NCI-H2081 treated with DMSO at 0.1 percent for 48 hours (cell line): Measurements from ENCODE around the gene APOO.

ENCODE experiments used
- DNase-seq: peaks from one replicate; lab custom pipeline; 2025; lab: John Stamatoyannopoulos, UW

The APOO gene

DNA sequence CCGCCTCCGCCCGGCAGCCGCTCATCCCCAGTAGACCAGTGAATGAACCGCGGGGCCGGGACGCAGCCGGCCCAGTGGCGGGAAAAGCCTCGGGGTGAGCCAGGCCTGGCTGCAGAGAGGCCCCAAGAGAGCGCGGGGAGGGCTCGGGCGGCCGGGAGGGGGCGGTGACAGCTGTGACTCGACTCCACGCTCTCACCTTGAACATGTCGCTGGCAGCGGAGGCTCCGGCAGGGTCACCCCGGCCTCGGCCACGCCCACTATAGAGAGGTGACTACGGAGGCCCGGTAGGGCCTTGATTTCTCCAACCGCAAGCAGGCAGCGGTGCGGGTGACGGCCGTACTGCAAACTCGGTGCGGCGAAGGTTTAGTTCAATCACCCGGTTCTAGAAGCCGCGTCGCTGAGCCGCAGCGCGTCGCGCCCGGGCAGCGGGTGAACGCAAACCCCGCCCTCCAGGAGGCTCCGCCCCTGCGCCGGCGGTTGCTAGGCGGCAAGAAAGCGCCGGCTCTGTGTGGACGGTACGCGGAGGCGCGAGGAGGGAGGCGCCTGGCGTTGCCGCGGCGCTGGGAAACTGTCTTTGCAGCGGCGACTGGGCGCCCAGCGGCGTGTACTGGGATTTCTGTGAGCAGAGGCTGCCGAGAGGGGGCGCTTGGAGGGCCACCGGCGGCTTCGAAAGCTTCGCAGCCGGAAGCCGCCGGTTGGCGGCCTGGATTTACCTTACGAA is at the start of gene APOO, which contains the start of gene CXorf58:
APOO (minus strand) TSS at position 441 of the 721 bp plus-strand sequence; CDS start at position 205, 236 bp downstream.
CXorf58 (plus strand) TSS at position 509 of the 721 bp plus-strand sequence. CDS start 2,297 bp downstream, outside the sequence.
- peak; percentile 83 for DNase-seq

DNA sequence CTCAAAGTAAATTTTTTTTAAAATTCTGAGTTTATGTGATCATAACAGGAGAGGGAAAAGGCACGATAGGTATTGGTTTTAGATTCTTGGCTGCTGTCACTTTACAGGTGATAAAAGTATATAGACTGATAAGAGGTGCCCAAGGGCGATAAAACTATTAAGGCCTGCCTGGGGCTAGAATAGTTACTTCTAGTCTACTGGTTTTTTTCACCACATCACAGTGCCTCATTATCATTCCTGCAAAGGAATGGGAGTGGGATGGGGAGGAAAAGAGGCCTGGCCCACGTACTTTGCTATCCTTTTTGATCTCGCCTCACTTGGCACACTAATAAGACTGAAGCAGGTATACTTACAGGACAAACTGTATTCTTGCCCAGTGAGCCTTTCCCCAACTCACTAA is 46.7 kb upstream of the APOO start:
- no peak for DNase-seq

- DNase-seq, result no peak
Observed at GRCh38 chrX:23953908-23954269, 46.2 kb upstream of the APOO start.

DNA sequence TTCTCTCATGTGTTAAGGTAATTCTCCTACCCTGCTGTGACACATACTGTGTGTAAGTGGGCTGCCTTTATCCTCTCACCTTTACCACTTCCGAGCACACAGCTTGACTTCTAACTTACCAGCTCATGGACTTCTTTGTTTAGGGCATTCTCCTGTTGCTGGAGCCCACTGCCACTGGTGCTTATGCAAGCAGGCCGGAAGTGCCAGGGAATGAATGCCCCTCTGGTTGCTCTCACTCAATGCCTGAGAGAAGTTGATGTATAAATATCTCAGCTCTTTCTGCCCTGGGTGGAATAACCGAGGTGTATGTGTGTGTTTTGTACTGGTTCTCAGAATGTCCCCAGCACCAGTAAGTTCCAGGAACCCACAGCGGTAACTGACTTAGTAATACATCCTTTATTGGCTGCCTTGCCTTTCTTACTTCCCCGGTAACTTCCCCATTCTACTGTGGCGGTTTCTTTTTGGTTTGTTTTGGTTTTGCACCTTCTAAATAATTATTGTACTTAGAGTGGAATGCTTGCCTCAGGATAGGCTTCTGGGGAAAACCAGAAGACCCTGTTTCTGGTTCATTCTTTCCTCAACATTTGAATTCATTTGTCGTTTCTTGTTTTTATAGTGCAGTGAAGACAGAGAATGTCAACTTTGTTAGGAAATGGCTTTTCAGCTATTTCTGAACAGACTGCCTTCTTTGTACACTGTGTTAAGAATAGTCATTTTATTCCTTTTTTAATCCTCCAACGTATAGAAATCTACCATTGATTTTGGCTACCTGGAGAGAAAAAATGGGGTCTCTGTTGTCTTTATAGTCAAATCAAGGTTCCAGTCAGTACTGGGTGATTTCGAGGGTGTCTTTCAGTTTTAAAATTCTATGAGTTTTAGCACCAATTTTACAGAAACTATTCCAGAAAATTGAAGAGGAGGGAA is 45.5 kb upstream of the APOO start:
- DNase-seq, result peak; percentile 27

- DNase-seq, result no peak
Observed at GRCh38 chrX:23952391-23952790, 44.7 kb upstream of the APOO start.

GRCh38 chrX:23945206-23945605 is 37.5 kb upstream of the APOO start:
- no peak for DNase-seq

DNA sequence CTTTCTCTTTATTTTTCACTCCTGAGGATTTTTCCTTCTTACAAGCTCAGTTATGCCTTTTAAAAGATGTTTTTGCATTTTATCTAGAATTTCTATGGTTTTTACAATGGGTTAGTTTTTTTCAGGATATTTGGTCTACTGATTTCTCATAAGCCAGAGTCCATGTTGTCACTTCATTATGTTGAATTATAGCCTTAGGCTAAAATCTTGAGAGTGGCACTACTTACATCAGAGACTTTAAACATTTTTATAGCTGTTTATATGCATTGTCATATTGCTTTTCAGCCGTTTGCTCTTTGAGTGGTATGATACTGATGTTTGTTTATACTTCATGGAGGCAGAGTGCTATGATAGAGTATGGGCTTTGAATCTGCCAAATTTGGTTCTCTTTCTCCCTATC is 36.5 kb upstream of the APOO start:
- no peak for DNase-seq

DNA sequence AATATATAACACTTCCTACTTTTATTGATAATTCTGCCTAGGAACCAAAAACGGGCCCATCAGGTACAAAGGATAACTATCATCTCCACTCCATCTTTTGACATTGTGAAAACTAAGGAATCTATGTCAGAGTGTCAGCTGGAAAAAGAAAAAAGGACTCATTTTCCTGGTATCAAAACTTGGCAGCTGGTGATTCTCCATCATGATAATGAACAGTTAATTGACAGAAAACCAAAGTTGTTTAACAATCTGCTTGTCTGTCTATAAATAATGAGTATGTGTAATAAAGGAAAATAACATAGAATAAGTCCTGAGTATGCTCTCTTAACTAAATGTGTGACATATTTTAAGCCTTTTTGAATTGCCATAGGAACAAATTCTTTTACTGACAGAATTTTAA is 31.5 kb upstream of the APOO start:
- no peak for DNase-seq

GRCh38 chrX:23938690-23939089 is 31.0 kb upstream of the APOO start:
- no peak for DNase-seq

DNA sequence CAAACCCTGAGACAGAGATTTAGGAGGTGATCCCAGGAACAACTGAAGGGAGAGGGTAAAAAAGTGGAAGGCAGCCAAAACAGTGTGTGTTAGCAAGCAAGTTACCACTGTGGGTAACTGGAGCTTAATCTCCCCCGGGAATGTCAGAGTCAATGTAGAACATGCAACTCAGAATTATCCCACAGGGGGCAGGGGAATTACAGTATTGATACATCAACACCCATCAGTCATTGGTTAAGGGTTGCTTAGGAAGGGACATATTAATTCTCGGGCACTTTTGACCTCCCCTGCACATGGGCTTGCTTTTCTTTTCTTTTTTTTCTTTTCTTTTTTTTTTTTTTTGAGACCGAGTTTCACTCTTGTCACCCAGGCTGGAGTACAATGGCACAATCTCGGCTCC is 29.4 kb upstream of the APOO start:
- DNase-seq, result no peak

GRCh38 chrX:23936180-23936579 is 28.4 kb upstream of the APOO start:
- DNase-seq, result no peak

GRCh38 chrX:23935106-23935505 is 27.4 kb upstream of the APOO start:
- DNase-seq, result no peak

- DNase-seq, result no peak
Observed at GRCh38 chrX:23932046-23932445, 24.3 kb upstream of the APOO start.

- no peak for DNase-seq
Observed at GRCh38 chrX:23930894-23931604, 23.3 kb upstream of the APOO start.

DNA sequence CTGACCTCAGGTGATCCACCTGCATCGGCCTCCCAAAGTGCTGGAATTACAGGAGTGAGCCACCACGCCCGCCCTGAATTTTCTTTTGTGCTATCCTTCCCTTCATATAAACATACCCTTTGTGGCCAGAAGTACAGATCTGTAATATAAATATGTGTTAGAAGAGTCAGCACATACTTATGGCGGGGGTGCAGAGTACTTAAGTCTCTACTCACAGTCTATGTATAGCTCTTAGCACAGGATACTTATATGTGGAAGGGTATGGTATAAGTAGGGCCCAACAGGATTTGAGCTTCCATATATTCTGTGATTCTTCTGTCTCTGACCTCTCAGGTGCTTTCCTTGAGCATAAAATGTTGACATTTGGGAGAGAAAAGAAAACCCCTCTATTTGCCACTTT is 18.3 kb upstream of the APOO start:
- DNase-seq, result no peak

- DNase-seq, result no peak
Observed at GRCh38 chrX:23919706-23920320, 12.1 kb upstream of the APOO start.

DNA sequence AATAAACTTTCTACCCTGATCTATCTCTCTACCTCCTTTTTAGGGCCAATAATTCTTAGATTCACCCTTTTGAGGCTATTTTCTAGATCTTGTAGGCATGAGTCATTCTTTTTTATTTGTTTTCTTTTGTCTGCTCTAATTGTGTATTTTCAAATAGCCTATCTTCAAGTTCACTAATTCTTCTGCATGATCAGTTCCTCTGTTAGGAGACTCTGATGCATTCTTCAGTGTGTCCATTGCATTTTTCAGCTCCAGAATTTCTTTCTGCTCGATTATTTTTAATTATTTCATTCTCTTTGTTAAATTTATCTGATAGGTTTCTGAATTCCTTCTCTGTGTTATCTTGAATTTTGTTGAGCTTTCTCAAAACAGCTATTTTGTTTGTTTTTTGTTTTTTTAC is 11.4 kb upstream of the APOO start:
- no peak for DNase-seq

DNA sequence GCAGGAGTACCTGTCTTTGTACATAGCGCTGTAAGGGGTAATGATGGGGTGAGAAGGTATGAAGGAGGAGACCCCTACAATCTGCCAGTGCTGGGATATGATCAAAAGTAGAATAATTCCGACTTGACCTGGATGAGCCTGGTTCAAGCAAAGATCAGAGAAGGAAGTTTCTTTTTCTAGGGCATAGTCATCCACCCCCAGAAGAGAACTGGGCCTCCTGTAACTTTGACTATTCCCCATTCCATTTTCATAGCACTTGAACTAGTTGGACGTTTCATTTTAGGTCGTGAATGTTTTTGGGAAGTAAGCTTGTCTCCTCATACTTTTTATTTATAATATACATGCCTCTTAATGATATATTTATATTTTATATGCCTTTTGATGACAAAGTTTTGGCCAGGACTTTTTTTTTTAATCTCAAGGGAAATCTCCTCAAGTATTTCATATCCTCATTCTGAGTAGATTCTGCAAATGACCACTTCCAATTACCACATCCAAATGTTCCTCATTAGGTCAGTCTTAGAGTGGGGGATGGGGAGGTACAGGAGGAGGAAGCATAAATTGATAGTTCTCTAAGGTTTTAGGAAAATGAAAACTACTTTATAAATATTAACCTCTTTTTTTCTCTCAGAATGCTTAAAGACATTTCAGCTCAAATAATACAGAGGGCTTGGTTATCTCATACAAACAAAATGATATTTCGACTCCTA is 3.5 kb upstream of the APOO start:
- no peak for DNase-seq

- DNase-seq, result no peak
Observed at GRCh38 chrX:23908219-23909004, 674 bp upstream of the APOO start.

GRCh38 chrX:23907111-23907497 is 634 bp downstream of the APOO start:
- no peak for DNase-seq

GRCh38 chrX:23904096-23904495 is 3.6 kb downstream of the APOO start:
- no peak for DNase-seq
